K562 (cell line): ENCODE measurements around the gene SUB1. TPM values are rescaled to one million over a fixed set of nuclear protein-coding genes. Genes with fewer than 3 reads are reported as not detected.

Experiments
- CAMTA2 ChIP-seq: fragments of 250-450 bp; sonication (Bioruptor Pico); conservative IDR thresholded peaks from 2 replicates; pipeline ENCODE4 v1.5.1; 2022
- GABPB1 ChIP-seq: sonication (generic); formaldehyde crosslinking; IDR thresholded peaks from 2 replicates; pipeline ENCODE4 v1.8.0; 2022; ENCODE audit warnings: mild to moderate bottlenecking, missing genetic modification reagents
- GTF2F1 ChIP-seq: IDR thresholded peaks from 2 replicates; pipeline ENCODE4 v1.6.1; 2011; ENCODE audit warnings: low read depth, low read length, improper control_type of control experiment
- HES1 ChIP-seq: fragments of 450-650 bp; IDR thresholded peaks from 2 replicates; pipeline ENCODE4 v1.6.1; 2016; ENCODE audit warnings: low read depth, mild to moderate bottlenecking, moderate library complexity
- ILF3 ChIP-seq: fragments of 450-650 bp; IDR thresholded peaks from 2 replicates; pipeline ENCODE4 v1.6.1; 2018; ENCODE audit warnings: antibody characterized with exemption, mild to moderate bottlenecking, moderate library complexity, borderline replicate concordance
- JUNB ChIP-seq: fragments of 450-650 bp; formaldehyde crosslinking; conservative IDR thresholded peaks from 2 replicates; pipeline ENCODE4 v1.4.0; 2020; ENCODE audit warnings: mild to moderate bottlenecking
- L3MBTL2 ChIP-seq: fragments of 450-650 bp; IDR thresholded peaks from 2 replicates; pipeline ENCODE4 v1.6.1; 2016; ENCODE audit warnings: mild to moderate bottlenecking, moderate library complexity
- LEF1 ChIP-seq: fragments of 450-650 bp; IDR thresholded peaks from 2 replicates; pipeline ENCODE4 v1.6.1; 2016; ENCODE audit warnings: mild to moderate bottlenecking
- MXD1 ChIP-seq: fragments of 250-450 bp; sonication (Bioruptor Pico); IDR thresholded peaks from 2 replicates; pipeline ENCODE4 v1.8.0; 2021; ENCODE audit warnings: borderline replicate concordance, mild to moderate bottlenecking, moderate library complexity; ENCODE audit not compliant: poor library complexity, severe bottlenecking
- MYBL2 ChIP-seq, 2 experiments: fragments of 450-650 bp in 1 of 2; sonication (generic) in 1 of 2; formaldehyde crosslinking in 1 of 2; IDR thresholded peaks; 2 replicates each; pipeline versions ENCODE4 v1.6.1 to v1.8.1; 2017 to 2022; ENCODE audit warnings: borderline replicate concordance in 1 of 2, inconsistent platforms in 1 of 2, low read depth in 1 of 2, mild to moderate bottlenecking in 1 of 2, missing genetic modification reagents in 1 of 2, moderate library complexity in 1 of 2
- PRDM10 ChIP-seq: fragments of 450-650 bp; IDR thresholded peaks from 2 replicates; pipeline ENCODE4 v1.6.1; 2018; ENCODE audit not compliant: partially characterized antibody
- PRMT5 ChIP-seq: sonication (generic); formaldehyde crosslinking; IDR thresholded peaks from 2 replicates; pipeline ENCODE4 v1.5.0; 2020; ENCODE audit warnings: missing genetic modification reagents
- RBM34 ChIP-seq: fragments of 200-400 bp; formaldehyde crosslinking; IDR thresholded peaks from 2 replicates; pipeline ENCODE4 v1.6.1; 2018; ENCODE audit warnings: low read length, borderline replicate concordance; ENCODE audit not compliant: insufficient read depth
- TEAD1 ChIP-seq, 2 experiments: fragments of 450-650 bp in 1 of 2; sonication (generic) in 1 of 2; formaldehyde crosslinking; IDR thresholded peaks; 2 replicates each; pipeline versions ENCODE4 v1.4.0 to v1.8.0; 2020 to 2022; ENCODE audit warnings: mild to moderate bottlenecking in 2 of 2, missing genetic modification reagents in 1 of 2
- ZNF165 ChIP-seq: fragments of 250-450 bp; sonication (Bioruptor Pico); IDR thresholded peaks from 2 replicates; pipeline ENCODE4 v1.4.0; 2020; ENCODE audit warnings: borderline replicate concordance
- ZNF253 ChIP-seq: fragments of 250-450 bp; sonication (Bioruptor Pico); conservative IDR thresholded peaks from 2 replicates; pipeline ENCODE4 v1.6.1; 2021; ENCODE audit warnings: mild to moderate bottlenecking
- ZNF561 ChIP-seq: fragments of 450-650 bp; formaldehyde crosslinking; conservative IDR thresholded peaks from 2 replicates; pipeline ENCODE4 v1.4.0; 2020; ENCODE audit warnings: mild to moderate bottlenecking, moderate library complexity
- ZNF639 ChIP-seq, 2 experiments: fragments of 200-800 bp in 1 of 2; sonication (Bioruptor generic) in 1 of 2; sonication (generic) in 1 of 2; formaldehyde crosslinking in 1 of 2; IDR thresholded peaks in 1 of 2; conservative IDR thresholded peaks in 1 of 2; 2 replicates each; pipeline versions ENCODE4 v1.5.0 to v1.6.1; 2016 to 2020; ENCODE audit warnings: missing compliant biosample characterization in 1 of 2, missing genetic modification characterization in 1 of 2, missing genetic modification reagents in 1 of 2
- ZNF740 ChIP-seq, 3 experiments: fragments of 200-800 bp in 1 of 3; sonication (Bioruptor generic) in 1 of 3; sonication (generic) in 1 of 3; formaldehyde crosslinking in 1 of 3; IDR thresholded peaks; 2 replicates each; pipeline versions ENCODE4 v1.6.1 to v1.8.0; 2016 to 2022; ENCODE audit warnings: mild to moderate bottlenecking in 2 of 3, missing compliant biosample characterization in 2 of 3, missing genetic modification characterization in 2 of 3, missing genetic modification reagents in 1 of 3
- ZNF780A ChIP-seq: fragments of 250-450 bp; sonication (Bioruptor Pico); IDR thresholded peaks from 2 replicates; pipeline ENCODE4 v1.5.0; 2021; ENCODE audit warnings: mild to moderate bottlenecking
- ZNF79 ChIP-seq: fragments of 250-450 bp; sonication (Bioruptor Pico); IDR thresholded peaks from 2 replicates; pipeline ENCODE4 v1.4.0; 2020; ENCODE audit warnings: low read depth, mild to moderate bottlenecking, moderate library complexity
- polyA plus RNA-seq, 8 experiments: library from polyadenylated mRNA; depleted of rRNA in 4 of 8; stranded (reverse) in 5 of 8; unstranded in 3 of 8; fragments of >200 nt; fragmentation: Nextera tagmentation in 2 of 8; fragmentation: Illumina TruSeq in 1 of 8; extraction: Ambion mirVana in 2 of 8; extraction: Trizol in 1 of 8; gene quantifications; 2 replicates each; pipeline versions ENCODE4 v1.2.1 to v1.2.3, GENCODE V29; 2011 to 2014; ENCODE audit warnings: inconsistent platforms in 1 of 8, missing spikeins in 1 of 8
- total RNA-seq, 7 experiments: library from RNA; depleted of rRNA in 6 of 7; stranded (reverse); fragments of >200 nt in 6 of 7; fragmentation: Illumina TruSeq in 2 of 7; extraction: Trizol in 2 of 7; gene quantifications; 2 replicates each; pipeline versions ENCODE4 v1.2.1 to v1.2.3, GENCODE V29; 2011 to 2021; ENCODE audit warnings: low replicate concordance in 1 of 7

The SUB1 gene
- total and polyA plus RNA-seq, 9 of the 15 experiments (the other 6 are each of a cell fraction or from before 2014, with no cell fraction given) = 336 to 1,031 (median 700) TPM

GRCh38 chr5:32562056-32562455 is 23.3 kb upstream of the SUB1 start (continued):
- no peak for TF ChIP-seq ZNF740 (CRISPR knock-in tag; IDR thresholded peaks at IDR 0.05)
- peak in 1 of 2 experiments; percentile 82; a peak in 2 of 4 replicates for TF ChIP-seq ZNF740 (tag; IDR thresholded peaks at IDR 0.05)
- no peak for TF ChIP-seq ILF3
- no peak for TF ChIP-seq GABPB1
- TF ChIP-seq MXD1 (CRISPR knock-in tag) = no peak
- TF ChIP-seq RBM34 = no peak
- TF ChIP-seq LEF1 = no peak
- TF ChIP-seq JUNB (CRISPR knock-in tag) = no peak
- no peak for TF ChIP-seq ZNF561
- no peak for TF ChIP-seq ZNF165 (CRISPR knock-in tag)
- no peak for TF ChIP-seq ZNF780A (CRISPR knock-in tag)
- TF ChIP-seq TEAD1 (CRISPR knock-in tag; IDR thresholded peaks at IDR 0.05) = peak in 1 of 2 experiments; percentile 79; a peak in 2 of 4 replicates
- TF ChIP-seq ZNF253 (CRISPR knock-in tag) = no peak
- TF ChIP-seq ZNF639 (CRISPR knock-in tag; conservative IDR thresholded peaks at IDR 0.05 in 1 of 2, IDR thresholded peaks at IDR 0.05 in 1 of 2) = peak in 1 of 2 experiments; percentile 67; a peak in 2 of 4 replicates
- TF ChIP-seq PRMT5 (CRISPR knock-in tag) = no peak
- no peak for TF ChIP-seq MYBL2 (IDR thresholded peaks at IDR 0.05; ENCODE audit: low read depth)
- TF ChIP-seq MYBL2 (CRISPR knock-in tag; IDR thresholded peaks at IDR 0.05; ENCODE audit: borderline replicate concordance) = no peak
- TF ChIP-seq PRDM10 = no peak
- no peak for TF ChIP-seq CAMTA2 (CRISPR knock-in tag)
- TF ChIP-seq GTF2F1 = no peak
- no peak for TF ChIP-seq HES1
- peak; percentile 45; the same call in 1 of the 2 replicates for TF ChIP-seq ZNF79 (CRISPR knock-in tag)
- TF ChIP-seq L3MBTL2 = no peak
